ENCODE data around the gene WDR19.

The WDR19 gene

GRCh38 chr4:39181520-39181904 is 817 bp upstream of the WDR19 start:
- H4K20me1 ChIP-seq (ENCODE audit: insufficient read depth, low read length): no peaks in the 10 kb centered on the region
- H3K9me2 ChIP-seq (ENCODE audit: low read depth, low read length): no peaks in the 10 kb centered on the region
- peak overlapping the region; percentile 53 for H3K9ac ChIP-seq (ENCODE audit: low read length)
- no peaks in the 10 kb centered on the region for H3K79me2 ChIP-seq (ENCODE audit: insufficient read depth, low read length)
- peak overlapping the region; percentile 53 for H3K4me2 ChIP-seq (ENCODE audit: low read length)
- no peaks in the 10 kb centered on the region for H3K9me3 ChIP-seq (ENCODE audit: low read length)
- H3K4me3 ChIP-seq (ENCODE audit: low read depth, low read length, poor library complexity, severe bottlenecking): peak overlapping the region; percentile 54
- H2AFZ ChIP-seq (ENCODE audit: low read length): no peak overlapping the region
- H3K36me3 ChIP-seq (ENCODE audit: insufficient read depth, low read length): no peaks in the 10 kb centered on the region
- TF ChIP-seq EZH2 (IDR thresholded peaks at IDR 0.05; ENCODE audit: borderline replicate concordance, low read length) (no peak), CTCF (IDR thresholded peaks at IDR 0.05; ENCODE audit: low read length) (no peak)
- peak overlapping the region; percentile 28 for H3K27ac ChIP-seq (ENCODE audit: low read depth, low read length, poor library complexity, severe bottlenecking)
- H3F3A ChIP-seq (ENCODE audit: insufficient read depth, low read length): peaks cover 7% of the 10 kb centered on the region; the same call in 1 of the 2 replicates
- no peaks in the 10 kb centered on the region for H3K27me3 ChIP-seq (ENCODE audit: insufficient read depth, low read length)
- H3K4me1 ChIP-seq (ENCODE audit: insufficient read depth, low read length, severe bottlenecking): peaks cover 24% of the 10 kb centered on the region

- Histone ChIP-seq H3K4me3 (ENCODE audit: low read depth, low read length, poor library complexity, severe bottlenecking) (no peak overlapping the region), H3K27me3 (ENCODE audit: insufficient read depth, low read length) (no peaks in the 10 kb centered on the region), H3K36me3 (ENCODE audit: insufficient read depth, low read length) (peaks cover 36% of the 10 kb centered on the region), H3K4me2 (ENCODE audit: low read length) (no peak overlapping the region), H3F3A (ENCODE audit: insufficient read depth, low read length) (no peaks in the 10 kb centered on the region), H3K9me3 (ENCODE audit: low read length) (no peaks in the 10 kb centered on the region), H4K20me1 (ENCODE audit: insufficient read depth, low read length) (no peaks in the 10 kb centered on the region), H2AFZ (ENCODE audit: low read length) (no peak overlapping the region), H3K27ac (ENCODE audit: low read depth, low read length, poor library complexity, severe bottlenecking) (no peak overlapping the region), H3K79me2 (ENCODE audit: insufficient read depth, low read length) (no peaks in the 10 kb centered on the region), H3K9ac (ENCODE audit: low read length) (no peak overlapping the region), H3K9me2 (ENCODE audit: low read depth, low read length) (no peaks in the 10 kb centered on the region), H3K4me1 (ENCODE audit: insufficient read depth, low read length, severe bottlenecking) (no peaks in the 10 kb centered on the region)
- TF ChIP-seq EZH2 (IDR thresholded peaks at IDR 0.05; ENCODE audit: borderline replicate concordance, low read length) (no peak), CTCF (IDR thresholded peaks at IDR 0.05; ENCODE audit: low read length) (no peak)
Measured at GRCh38 chr4:39201963-39202362, 19.6 kb downstream of the WDR19 start.

- H3K79me2 ChIP-seq (ENCODE audit: insufficient read depth, low read length): no peaks in the 10 kb centered on the region
- no peak overlapping the region for H3K4me3 ChIP-seq (ENCODE audit: low read depth, low read length, poor library complexity, severe bottlenecking)
- peaks cover 50% of the 10 kb centered on the region for H3K36me3 ChIP-seq (ENCODE audit: insufficient read depth, low read length)
- no peaks in the 10 kb centered on the region for H3K27me3 ChIP-seq (ENCODE audit: insufficient read depth, low read length)
- TF ChIP-seq CTCF (IDR thresholded peaks at IDR 0.05; ENCODE audit: low read length): no peak
- H3K27ac ChIP-seq (ENCODE audit: low read depth, low read length, poor library complexity, severe bottlenecking): no peak overlapping the region
- no peaks in the 10 kb centered on the region for H3K4me1 ChIP-seq (ENCODE audit: insufficient read depth, low read length, severe bottlenecking)
- H3K9ac ChIP-seq (ENCODE audit: low read length): no peak overlapping the region
- no peak overlapping the region for H3K4me2 ChIP-seq (ENCODE audit: low read length)
- H2AFZ ChIP-seq (ENCODE audit: low read length): no peak overlapping the region
- no peaks in the 10 kb centered on the region for H3K9me3 ChIP-seq (ENCODE audit: low read length)
- no peaks in the 10 kb centered on the region for H4K20me1 ChIP-seq (ENCODE audit: insufficient read depth, low read length)
- no peaks in the 10 kb centered on the region for H3K9me2 ChIP-seq (ENCODE audit: low read depth, low read length)
- H3F3A ChIP-seq (ENCODE audit: insufficient read depth, low read length): no peaks in the 10 kb centered on the region
Measured at GRCh38 chr4:39204543-39204942, 22.2 kb downstream of the WDR19 start.
